ENCODE data around the gene PPIP5K1.
"Not testable (repeated sequence)": the region's sequence is repeated elsewhere in the genome, so short reads cannot be mapped to it uniquely, and the experiment has no call there.

PPIP5K1 gene
- 7.6 to 10.5 (median 8.4) reads per million in 3 donors for total RNA-seq

DNA sequence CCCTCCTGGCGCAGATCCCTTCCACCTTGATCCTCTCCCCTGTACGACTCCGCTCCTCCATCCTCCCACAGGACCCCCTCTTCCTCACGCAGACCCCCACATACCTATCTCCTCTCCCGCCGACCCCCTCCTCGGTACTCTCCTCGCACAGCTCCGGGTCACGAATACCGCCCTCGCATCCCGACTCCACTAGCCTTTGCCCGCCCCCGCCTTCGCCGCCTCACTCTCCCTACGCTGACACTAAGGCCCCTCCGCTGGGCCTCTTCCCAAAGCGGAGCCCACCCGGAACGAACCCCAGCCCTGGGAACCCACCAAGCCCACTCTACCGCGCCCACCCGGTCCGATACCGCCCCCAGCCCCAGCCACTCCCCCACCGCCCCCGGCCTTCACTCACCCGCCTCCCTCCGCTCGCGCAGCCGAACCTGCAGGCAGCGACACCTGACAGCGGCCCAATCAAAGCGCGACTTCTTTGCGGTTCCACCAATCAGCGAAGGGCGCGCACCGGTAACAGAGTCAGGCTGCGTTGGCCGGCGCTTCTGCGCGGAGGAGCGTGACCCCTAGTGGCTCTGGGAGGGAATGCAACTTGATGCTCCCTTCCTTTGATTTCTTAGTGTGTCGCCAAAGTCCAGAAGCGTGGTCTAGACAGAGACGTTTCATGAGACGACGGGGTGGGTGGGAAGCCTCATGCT lies at the start of gene PPIP5K1:
PPIP5K1 (minus strand) TSS at position 431 of the 689 bp plus-strand sequence. CDS start 5,704 bp downstream, outside the sequence.
- H3K36me3 ChIP-seq (ENCODE audit: control insufficient read depth, insufficient read depth, low read length); H3K9me3 ChIP-seq (ENCODE audit: control insufficient read depth, low read length); H3K4me1 ChIP-seq (ENCODE audit: control insufficient read depth, insufficient read depth, low read length, poor library complexity, severe bottlenecking); H3K27ac ChIP-seq (ENCODE audit: insufficient read depth, low read length, poor library complexity, severe bottlenecking); H3K27me3 ChIP-seq (replicated peaks; ENCODE audit: control insufficient read depth, insufficient read depth, low read length, poor library complexity, severe bottlenecking); H3K4me3 ChIP-seq (ENCODE audit: insufficient read depth, low read depth, low read length, poor library complexity, severe bottlenecking); DNase-seq: not testable (repeated sequence)

DNA sequence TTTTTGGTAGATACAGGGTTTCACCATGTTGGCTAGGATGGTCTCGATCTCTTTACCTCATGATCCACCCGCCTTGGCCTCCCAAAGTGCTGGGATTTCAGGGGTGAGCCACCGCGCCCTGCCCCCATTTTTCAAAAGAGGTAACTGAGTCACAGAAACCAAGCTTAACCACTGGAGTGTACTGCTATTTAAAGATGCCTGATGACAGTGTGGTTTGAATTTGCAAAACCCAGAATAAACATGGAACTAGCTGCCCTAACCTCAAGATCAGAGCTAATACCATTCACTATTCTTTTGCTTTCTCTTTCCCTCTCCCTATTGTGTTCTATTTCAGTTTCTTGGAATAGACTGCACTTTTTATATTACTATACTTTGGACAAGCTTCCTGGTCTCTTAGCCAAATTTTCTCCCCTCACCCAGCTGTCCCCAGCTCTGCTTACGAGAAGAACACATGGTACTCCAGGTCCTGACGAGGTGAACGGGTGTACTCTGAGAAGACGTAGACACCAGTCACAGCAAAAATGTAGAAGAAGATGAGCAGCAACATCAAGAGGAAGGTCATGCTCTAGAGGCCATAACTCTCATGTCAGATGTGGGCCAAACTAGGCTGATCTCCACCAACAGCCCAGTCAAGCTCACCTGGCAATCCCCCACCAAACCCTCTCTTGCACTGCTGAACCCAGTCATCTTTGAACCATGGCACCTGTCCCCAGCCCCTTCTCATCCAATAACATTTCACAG lies 48.6 kb upstream of the PPIP5K1 start:
- not testable (repeated sequence) for DNase-seq; H3K9me3 ChIP-seq (ENCODE audit: control insufficient read depth, low read length); H3K4me3 ChIP-seq (ENCODE audit: insufficient read depth, low read depth, low read length, poor library complexity, severe bottlenecking); H3K4me1 ChIP-seq (ENCODE audit: control insufficient read depth, insufficient read depth, low read length, poor library complexity, severe bottlenecking); H3K36me3 ChIP-seq (ENCODE audit: control insufficient read depth, insufficient read depth, low read length); H3K27me3 ChIP-seq (replicated peaks; ENCODE audit: control insufficient read depth, insufficient read depth, low read length, poor library complexity, severe bottlenecking); H3K27ac ChIP-seq (ENCODE audit: insufficient read depth, low read length, poor library complexity, severe bottlenecking)

DNA sequence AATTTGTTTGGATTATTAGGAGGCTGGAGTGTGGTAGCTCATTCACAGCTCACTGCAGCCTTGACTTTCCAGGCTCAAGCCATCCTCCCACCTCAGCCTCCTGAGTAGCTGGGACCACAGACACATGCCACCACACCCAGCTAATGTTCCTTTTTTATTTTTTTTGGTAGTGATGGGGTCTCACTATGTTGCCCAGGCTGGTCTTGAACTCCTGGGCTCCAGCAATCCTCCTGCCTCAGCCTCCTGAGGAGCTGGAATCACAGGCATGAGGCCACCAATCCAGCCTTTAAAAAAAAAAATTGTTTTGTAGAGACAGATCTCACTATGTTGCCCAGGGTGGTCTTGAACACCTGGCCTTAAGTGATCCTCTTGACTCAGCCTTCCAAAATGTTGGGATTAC lies 36.9 kb upstream of the PPIP5K1 start:
- not testable (repeated sequence) for H3K27me3 ChIP-seq (replicated peaks; ENCODE audit: control insufficient read depth, insufficient read depth, low read length, poor library complexity, severe bottlenecking); H3K9me3 ChIP-seq (ENCODE audit: control insufficient read depth, low read length); H3K4me1 ChIP-seq (ENCODE audit: control insufficient read depth, insufficient read depth, low read length, poor library complexity, severe bottlenecking); H3K27ac ChIP-seq (ENCODE audit: insufficient read depth, low read length, poor library complexity, severe bottlenecking); DNase-seq; H3K4me3 ChIP-seq (ENCODE audit: insufficient read depth, low read depth, low read length, poor library complexity, severe bottlenecking); H3K36me3 ChIP-seq (ENCODE audit: control insufficient read depth, insufficient read depth, low read length)

DNA sequence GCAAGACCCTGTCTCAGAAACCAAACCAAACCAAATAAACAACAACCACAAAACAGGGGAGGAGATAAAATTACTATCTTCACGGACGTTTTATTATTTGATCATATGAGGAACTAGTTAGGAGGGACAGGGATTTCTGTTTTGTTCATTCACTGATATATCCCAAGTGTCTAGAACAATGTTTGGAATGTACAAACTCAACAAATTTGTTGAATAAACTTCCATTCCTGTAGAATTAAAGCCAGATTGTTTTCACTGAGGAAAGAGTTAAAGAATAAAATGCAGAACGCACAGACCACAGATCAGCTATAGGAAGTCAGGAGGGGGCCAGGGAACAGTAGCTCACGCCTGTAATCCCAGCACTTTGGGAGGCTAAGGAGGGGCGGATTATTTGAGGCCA lies 35.1 kb upstream of the PPIP5K1 start:
- H3K4me1 ChIP-seq (ENCODE audit: control insufficient read depth, insufficient read depth, low read length, poor library complexity, severe bottlenecking): no peaks in the 10 kb centered on the region
- no peaks in the 10 kb centered on the region for H3K36me3 ChIP-seq (ENCODE audit: control insufficient read depth, insufficient read depth, low read length)
- no peak for DNase-seq
- H3K4me3 ChIP-seq (ENCODE audit: insufficient read depth, low read depth, low read length, poor library complexity, severe bottlenecking): no peak overlapping the region
- H3K9me3 ChIP-seq (ENCODE audit: control insufficient read depth, low read length): no peaks in the 10 kb centered on the region
- no peaks in the 10 kb centered on the region for H3K27me3 ChIP-seq (replicated peaks; ENCODE audit: control insufficient read depth, insufficient read depth, low read length, poor library complexity, severe bottlenecking)
- H3K27ac ChIP-seq (ENCODE audit: insufficient read depth, low read length, poor library complexity, severe bottlenecking): no peak overlapping the region

DNA sequence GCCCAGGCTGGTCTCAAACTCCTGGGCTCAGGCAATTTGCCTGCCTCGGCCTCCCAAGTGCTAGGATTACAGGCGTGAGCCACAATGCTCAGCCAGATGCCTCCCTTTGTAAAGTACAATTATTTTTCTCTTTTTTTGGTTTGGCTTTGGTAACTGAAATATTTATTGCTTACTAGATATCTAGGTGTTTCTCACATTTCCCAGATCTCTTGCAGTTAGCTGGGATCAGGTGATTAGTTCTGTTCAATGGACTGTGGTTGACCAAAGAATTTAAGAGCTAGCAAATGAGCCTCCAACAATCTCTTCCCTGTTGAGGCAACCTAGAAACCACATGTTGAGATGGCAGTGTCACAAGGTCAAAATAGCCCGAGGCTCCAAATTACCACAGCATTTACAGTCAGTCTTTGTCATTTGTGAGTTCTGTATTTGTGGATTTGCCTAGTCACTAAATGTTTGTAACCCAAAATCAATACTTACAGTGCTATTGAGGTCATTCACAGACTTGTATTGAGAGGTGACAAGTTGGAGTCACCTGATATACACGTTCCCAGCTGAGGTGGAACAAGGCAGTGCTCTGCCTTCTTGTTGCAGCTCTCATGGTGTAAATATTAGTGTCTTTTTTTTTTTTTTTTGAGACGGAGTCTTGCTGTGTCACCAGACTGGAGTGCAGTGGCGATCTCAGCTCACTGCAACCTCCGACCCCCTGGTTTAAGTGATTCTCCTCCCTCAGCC lies 32.2 kb upstream of the PPIP5K1 start:
- DNase-seq; H3K27me3 ChIP-seq (replicated peaks; ENCODE audit: control insufficient read depth, insufficient read depth, low read length, poor library complexity, severe bottlenecking); H3K36me3 ChIP-seq (ENCODE audit: control insufficient read depth, insufficient read depth, low read length); H3K27ac ChIP-seq (ENCODE audit: insufficient read depth, low read length, poor library complexity, severe bottlenecking); H3K4me3 ChIP-seq (ENCODE audit: insufficient read depth, low read depth, low read length, poor library complexity, severe bottlenecking); H3K4me1 ChIP-seq (ENCODE audit: control insufficient read depth, insufficient read depth, low read length, poor library complexity, severe bottlenecking); H3K9me3 ChIP-seq (ENCODE audit: control insufficient read depth, low read length): not testable (repeated sequence)

DNA sequence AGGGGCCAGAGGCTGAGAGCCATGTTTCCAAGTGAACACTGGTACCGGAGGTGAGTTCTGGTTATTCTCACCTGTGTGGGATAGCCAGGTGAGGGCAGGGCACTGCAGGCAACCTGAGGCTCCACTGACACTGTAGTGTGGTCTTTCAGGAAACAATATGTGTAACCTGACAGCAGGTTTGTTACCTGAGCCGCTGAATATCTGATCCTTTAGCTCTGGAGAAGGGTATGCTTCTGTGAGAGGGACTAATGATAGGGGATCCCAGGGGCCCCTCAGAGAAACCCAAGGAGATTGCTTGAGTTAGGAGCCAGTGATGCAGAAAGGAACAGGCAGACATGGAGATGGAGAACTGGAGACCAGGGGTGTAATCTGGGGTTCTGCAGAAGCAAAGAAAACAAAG lies 28.7 kb upstream of the PPIP5K1 start, which contains the start of gene STRC:
STRC (minus strand) TSS at position 101 of the 400 bp plus-strand sequence; CDS start at position 23, 78 bp downstream.
- H3K9me3 ChIP-seq (ENCODE audit: control insufficient read depth, low read length); H3K4me3 ChIP-seq (ENCODE audit: insufficient read depth, low read depth, low read length, poor library complexity, severe bottlenecking); DNase-seq; H3K4me1 ChIP-seq (ENCODE audit: control insufficient read depth, insufficient read depth, low read length, poor library complexity, severe bottlenecking); H3K27ac ChIP-seq (ENCODE audit: insufficient read depth, low read length, poor library complexity, severe bottlenecking); H3K36me3 ChIP-seq (ENCODE audit: control insufficient read depth, insufficient read depth, low read length); H3K27me3 ChIP-seq (replicated peaks; ENCODE audit: control insufficient read depth, insufficient read depth, low read length, poor library complexity, severe bottlenecking): not testable (repeated sequence)

DNA sequence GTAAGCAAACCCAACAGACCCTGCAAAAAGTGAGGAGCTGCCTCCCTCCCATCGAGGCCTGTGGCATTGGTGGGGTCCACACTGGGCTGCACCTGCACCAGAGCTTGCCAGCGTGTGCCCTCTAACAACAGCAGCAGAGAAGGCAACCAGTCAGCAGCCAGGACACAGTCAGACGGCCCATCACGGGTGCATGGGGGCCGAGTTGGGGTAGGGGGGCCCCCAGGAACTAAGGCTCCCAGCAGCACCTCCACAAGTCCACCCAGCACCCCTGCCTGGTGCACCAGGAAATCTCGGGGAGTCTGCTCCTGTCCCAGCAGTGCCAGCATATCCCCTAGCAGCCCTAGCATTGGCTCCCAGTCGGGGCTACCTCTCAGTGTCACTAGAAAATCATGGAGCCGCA lies 27.7 kb upstream of the PPIP5K1 start:
- not testable (repeated sequence) for H3K9me3 ChIP-seq (ENCODE audit: control insufficient read depth, low read length); H3K4me1 ChIP-seq (ENCODE audit: control insufficient read depth, insufficient read depth, low read length, poor library complexity, severe bottlenecking); H3K36me3 ChIP-seq (ENCODE audit: control insufficient read depth, insufficient read depth, low read length); H3K27ac ChIP-seq (ENCODE audit: insufficient read depth, low read length, poor library complexity, severe bottlenecking); DNase-seq; H3K27me3 ChIP-seq (replicated peaks; ENCODE audit: control insufficient read depth, insufficient read depth, low read length, poor library complexity, severe bottlenecking); H3K4me3 ChIP-seq (ENCODE audit: insufficient read depth, low read depth, low read length, poor library complexity, severe bottlenecking)

DNA sequence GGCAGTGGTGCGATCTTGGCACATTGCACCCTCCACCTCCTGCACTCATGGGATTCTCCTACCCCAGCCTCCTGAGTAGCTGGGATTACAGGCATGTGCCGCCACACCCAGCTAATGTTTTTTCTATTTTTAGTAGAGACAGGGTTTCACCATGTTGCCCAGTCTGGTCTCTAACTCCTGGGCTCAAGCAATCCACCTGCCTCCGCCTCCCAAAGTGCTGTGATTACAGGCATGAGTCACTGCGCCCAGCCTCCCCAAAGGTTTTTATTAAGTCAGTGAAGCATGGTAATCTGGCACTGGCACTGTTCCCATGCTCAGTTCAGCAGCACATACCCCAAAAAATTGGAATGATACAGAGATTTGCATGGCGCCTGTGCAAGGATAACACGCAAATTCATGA lies 12.2 kb upstream of the PPIP5K1 start:
- H3K9me3 ChIP-seq (ENCODE audit: control insufficient read depth, low read length); DNase-seq: not testable (repeated sequence)

DNA sequence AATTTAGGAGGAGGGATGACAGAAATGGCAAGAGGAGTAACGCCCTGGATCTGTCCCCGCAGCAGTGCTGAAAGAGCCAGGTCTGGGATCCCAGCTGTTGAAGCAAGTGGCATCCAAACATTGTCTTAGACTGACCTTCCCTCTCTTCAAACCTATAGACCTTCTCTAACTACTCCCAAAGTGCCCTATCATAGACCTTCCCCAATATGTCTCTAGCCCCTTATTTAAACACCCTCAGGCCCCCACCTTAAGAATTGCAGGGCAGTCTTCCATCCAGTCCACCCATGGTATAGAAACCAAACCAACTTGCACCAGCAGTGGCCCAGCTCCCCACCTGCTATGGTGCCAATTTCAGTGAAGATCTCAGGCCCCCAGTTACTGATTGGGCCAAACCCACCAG lies 10.2 kb upstream of the PPIP5K1 start:
- not testable (repeated sequence) for H3K27ac ChIP-seq (ENCODE audit: insufficient read depth, low read length, poor library complexity, severe bottlenecking); H3K4me3 ChIP-seq (ENCODE audit: insufficient read depth, low read depth, low read length, poor library complexity, severe bottlenecking); H3K36me3 ChIP-seq (ENCODE audit: control insufficient read depth, insufficient read depth, low read length); H3K4me1 ChIP-seq (ENCODE audit: control insufficient read depth, insufficient read depth, low read length, poor library complexity, severe bottlenecking); H3K9me3 ChIP-seq (ENCODE audit: control insufficient read depth, low read length); H3K27me3 ChIP-seq (replicated peaks; ENCODE audit: control insufficient read depth, insufficient read depth, low read length, poor library complexity, severe bottlenecking); DNase-seq

More for the DNA sequence above, 12.2 kb upstream of the PPIP5K1 start:
- not testable (repeated sequence) for H3K4me3 ChIP-seq (ENCODE audit: insufficient read depth, low read depth, low read length, poor library complexity, severe bottlenecking); H3K27me3 ChIP-seq (replicated peaks; ENCODE audit: control insufficient read depth, insufficient read depth, low read length, poor library complexity, severe bottlenecking); H3K36me3 ChIP-seq (ENCODE audit: control insufficient read depth, insufficient read depth, low read length); H3K4me1 ChIP-seq (ENCODE audit: control insufficient read depth, insufficient read depth, low read length, poor library complexity, severe bottlenecking); H3K27ac ChIP-seq (ENCODE audit: insufficient read depth, low read length, poor library complexity, severe bottlenecking)

DNA sequence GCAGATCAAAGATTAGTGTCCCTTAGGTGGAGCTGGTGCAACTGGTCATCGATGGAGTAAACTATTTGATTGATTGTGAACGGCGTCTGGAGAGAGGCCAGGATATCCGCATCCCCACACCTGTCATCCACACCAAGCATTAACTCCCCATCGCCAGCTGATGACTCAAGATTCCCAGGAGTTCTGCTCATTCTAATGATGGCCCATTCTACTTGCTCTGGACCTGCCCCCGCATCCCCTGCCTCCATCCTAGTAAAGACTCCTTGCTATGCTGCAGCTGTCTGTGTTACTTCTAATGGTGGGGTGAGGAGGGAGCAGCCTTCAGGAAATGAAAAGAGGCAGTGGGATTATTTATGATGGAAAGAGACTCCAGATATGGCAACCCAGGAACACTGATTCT lies 9.1 kb upstream of the PPIP5K1 start:
- not testable (repeated sequence) for H3K4me1 ChIP-seq (ENCODE audit: control insufficient read depth, insufficient read depth, low read length, poor library complexity, severe bottlenecking); H3K4me3 ChIP-seq (ENCODE audit: insufficient read depth, low read depth, low read length, poor library complexity, severe bottlenecking); H3K27ac ChIP-seq (ENCODE audit: insufficient read depth, low read length, poor library complexity, severe bottlenecking); DNase-seq; H3K9me3 ChIP-seq (ENCODE audit: control insufficient read depth, low read length); H3K36me3 ChIP-seq (ENCODE audit: control insufficient read depth, insufficient read depth, low read length); H3K27me3 ChIP-seq (replicated peaks; ENCODE audit: control insufficient read depth, insufficient read depth, low read length, poor library complexity, severe bottlenecking)
